GM12891 (cell line): ENCODE results near the gene SLC25A40. TPM values are rescaled to one million over a fixed set of nuclear protein-coding genes. Genes with fewer than 3 reads are reported as not detected.
"Not testable (repeated sequence)": the region's sequence is repeated elsewhere in the genome, so short reads cannot be mapped to it uniquely, and the experiment has no call there.

ENCODE experiments used
- DNase-seq: peaks from one replicate; pipeline ENCODE4 v3.0.0; 2011; ENCODE audit warnings: low spot score; ENCODE audit not compliant: insufficient read length
- FAIRE-seq: peaks from 2 replicates; lab custom pipeline; 2011; peaks lifted over from hg19 to GRCh38; lab: Jason Lieb, UNC
- PAX5 ChIP-seq: IDR thresholded peaks from 2 replicates; pipeline ENCODE4 v1.6.1; 2011; ENCODE audit warnings: low read length, moderate library complexity, mild to moderate bottlenecking; ENCODE audit not compliant: insufficient read depth, severe bottlenecking
- POLR2A ChIP-seq: IDR thresholded peaks from 2 replicates; pipeline ENCODE4 v1.6.1; 2011; ENCODE audit warnings: low read depth, low read length, control low read depth
- POLR2AphosphoS5 ChIP-seq: IDR thresholded peaks from 2 replicates; pipeline ENCODE4 v1.6.1; 2011; ENCODE audit warnings: low read depth, low read length, control low read depth
- POU2F2 ChIP-seq: IDR thresholded peaks from 2 replicates; pipeline ENCODE4 v1.6.1; 2011; ENCODE audit warnings: low read depth, mild to moderate bottlenecking, control low read depth, low read length, moderate library complexity
- SPI1 ChIP-seq: IDR thresholded peaks from 2 replicates; pipeline ENCODE4 v1.6.1; 2011; ENCODE audit warnings: low read depth, low read length, control low read depth
- TAF1 ChIP-seq: IDR thresholded peaks from 2 replicates; pipeline ENCODE4 v1.6.1; 2011; ENCODE audit warnings: low read depth, low read length, control low read depth
- polyA plus RNA-seq: library from polyadenylated mRNA; unstranded; fragments of >200 nt; gene quantifications from one replicate; pipeline ENCODE4 v1.2.1, GENCODE V29; 2012; ENCODE audit warnings: low read depth, missing spikeins, inconsistent platforms; ENCODE audit not compliant: missing spikeins

Gene SLC25A40
- polyA plus RNA-seq, result 14.3 TPM

DNA sequence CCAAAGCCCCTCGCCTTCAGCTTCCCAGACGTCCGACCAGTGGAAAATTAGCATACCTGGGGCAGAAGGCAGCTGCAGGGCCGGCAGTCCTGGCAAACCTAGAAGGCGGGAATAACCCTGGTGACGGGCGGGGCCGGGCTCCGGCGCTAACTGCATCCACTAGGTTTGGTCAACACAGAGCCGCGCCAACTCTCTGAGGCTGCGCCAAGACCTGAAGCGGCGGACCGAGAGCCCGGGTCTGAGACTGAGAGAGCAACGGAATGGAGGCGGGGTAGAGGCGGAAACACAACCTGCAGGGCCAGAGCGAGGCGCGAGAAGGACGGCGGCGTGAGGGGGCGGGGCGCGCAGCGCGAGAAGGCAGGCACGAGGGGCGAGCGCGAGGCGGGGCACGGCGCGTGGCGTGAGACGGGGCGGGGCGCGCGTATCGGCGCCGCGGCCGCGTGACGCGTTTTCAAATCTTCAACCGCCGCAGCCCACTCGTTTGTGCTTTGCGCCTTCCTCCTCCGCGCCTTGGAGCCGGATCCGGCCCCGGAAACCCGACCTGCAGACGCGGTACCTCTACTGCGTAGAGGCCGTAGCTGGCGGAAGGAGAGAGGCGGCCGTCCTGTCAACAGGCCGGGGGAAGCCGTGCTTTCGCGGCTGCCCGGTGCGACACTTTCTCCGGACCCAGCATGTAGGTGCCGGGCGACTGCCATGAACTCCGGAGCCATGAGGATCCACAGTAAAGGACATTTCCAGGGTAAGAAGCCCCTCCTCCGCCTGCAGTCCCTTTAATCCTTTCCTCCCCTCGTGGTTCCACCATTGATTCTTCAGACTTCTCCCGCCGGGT is at the start of gene SLC25A40, which contains the start of gene DBF4:
Gene SLC25A40 (minus strand): TSS at position 321 of the 829 bp plus-strand sequence. CDS start 17,633 bp downstream, outside the sequence.
Gene DBF4 (plus strand): TSS at position 454 of the 829 bp plus-strand sequence. CDS start 240 bp downstream, at position 694.
- peak; percentile 99 for FAIRE-seq
- peak; percentile 76 for DNase-seq
- TF ChIP-seq POLR2AphosphoS5 (peak; percentile 91), POU2F2 (peak; percentile 91), PAX5 (peak; percentile 8), SPI1 (no peak), TAF1 (peak; percentile 80), POLR2A (peak; percentile 93)

GRCh38 chr7:87922759-87923395 is 46.7 kb upstream of the SLC25A40 start:
- peak; percentile 50 for FAIRE-seq
- DNase-seq, result not testable (repeated sequence)

DNA sequence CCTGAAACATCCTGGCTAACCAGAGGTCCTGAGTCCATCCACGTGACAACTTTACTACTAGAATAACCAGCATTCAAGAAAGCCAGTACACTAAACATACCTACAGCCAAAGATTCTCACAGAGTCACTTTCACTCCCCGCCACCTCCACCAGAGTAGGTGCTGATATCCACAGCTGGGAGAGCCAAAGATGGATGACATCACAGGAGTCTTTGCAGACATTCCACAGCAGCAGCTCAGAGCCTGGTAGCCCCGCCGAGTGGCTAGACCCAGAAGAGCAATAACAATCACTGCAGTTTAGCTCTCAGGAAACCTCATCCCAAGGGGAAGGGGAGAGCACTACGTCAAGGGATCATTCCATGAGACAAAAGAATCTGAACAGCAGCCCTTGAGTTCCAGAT is 44.4 kb upstream of the SLC25A40 start:
- FAIRE-seq (no peak), DNase-seq (no peak)
- TF ChIP-seq POLR2AphosphoS5, result no peak
- TF ChIP-seq SPI1, result no peak
- TF ChIP-seq TAF1, result no peak
- TF ChIP-seq PAX5, result no peak
- TF ChIP-seq POU2F2, result no peak
- TF ChIP-seq POLR2A, result no peak

GRCh38 chr7:87919875-87920274 is 43.7 kb upstream of the SLC25A40 start:
- no peak for DNase-seq
- no peak for FAIRE-seq
- TF ChIP-seq TAF1, result no peak

- TF ChIP-seq PAX5 (no peak), TAF1 (no peak), POLR2A (no peak), SPI1 (no peak), POLR2AphosphoS5 (no peak), POU2F2 (no peak)
- no peak for FAIRE-seq
- no peak for DNase-seq
Observed at GRCh38 chr7:87918740-87919139, 42.6 kb upstream of the SLC25A40 start.

DNA sequence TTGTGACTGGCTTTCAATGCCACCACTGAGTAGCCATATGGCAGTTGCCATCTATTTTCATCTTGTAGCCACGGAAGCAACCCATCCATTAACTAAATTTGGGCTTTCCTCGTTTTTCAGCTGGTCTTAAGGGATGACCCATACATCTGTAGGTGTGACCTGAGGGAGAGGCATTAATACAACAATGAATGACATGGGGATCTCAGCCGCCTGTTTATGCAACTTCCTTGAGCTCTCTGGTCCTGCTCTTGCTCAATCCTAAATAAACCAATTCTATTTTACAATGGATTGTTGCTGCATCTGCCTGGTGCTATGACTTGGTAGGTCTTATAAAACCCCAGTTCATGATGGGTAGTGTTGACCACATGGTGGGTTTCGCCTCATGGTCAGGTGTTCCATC is 36.0 kb upstream of the SLC25A40 start:
- no peak for TF ChIP-seq POLR2A
- no peak for TF ChIP-seq PAX5
- no peak for TF ChIP-seq TAF1
- TF ChIP-seq SPI1, result no peak
- TF ChIP-seq POU2F2, result no peak
- no peak for TF ChIP-seq POLR2AphosphoS5
- FAIRE-seq, result no peak
- no peak for DNase-seq

- not testable (repeated sequence) for DNase-seq, FAIRE-seq
Observed at GRCh38 chr7:87908814-87909213, 32.7 kb upstream of the SLC25A40 start.

- FAIRE-seq, result peak; percentile 89
- not testable (repeated sequence) for DNase-seq
Observed at GRCh38 chr7:87907136-87907906, 31.2 kb upstream of the SLC25A40 start.

- FAIRE-seq, result no peak
- TF ChIP-seq POLR2A, result no peak
- no peak for TF ChIP-seq PAX5
- no peak for TF ChIP-seq TAF1
- TF ChIP-seq POLR2AphosphoS5, result no peak
- TF ChIP-seq POU2F2, result no peak
- no peak for TF ChIP-seq SPI1
Observed at GRCh38 chr7:87899255-87899654, 23.1 kb upstream of the SLC25A40 start.

DNA sequence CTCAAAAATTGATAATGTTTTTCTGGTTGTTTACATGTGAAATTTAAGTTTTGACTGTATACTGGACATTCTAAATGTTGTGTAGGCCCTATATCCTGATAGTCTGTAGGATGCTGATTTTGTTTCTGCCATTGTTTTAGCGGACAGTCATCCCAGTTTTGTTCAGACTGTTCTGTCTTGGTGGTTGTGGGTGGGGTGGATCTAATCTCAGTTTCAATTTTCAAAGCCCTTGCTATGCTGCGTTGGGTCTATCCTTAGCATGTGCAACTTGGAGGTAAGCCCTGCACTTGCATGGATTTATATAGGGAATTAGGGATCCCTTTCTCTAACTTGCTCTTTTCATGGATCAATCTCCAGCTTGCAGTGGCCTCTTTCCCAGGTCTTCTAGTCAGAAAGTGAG is 19.2 kb upstream of the SLC25A40 start:
- peak; percentile 16 for FAIRE-seq
- TF ChIP-seq PAX5 (no peak), TAF1 (no peak), POU2F2 (no peak), POLR2AphosphoS5 (no peak), POLR2A (no peak), SPI1 (no peak)

More at GRCh38 chr7:87899255-87899654, 23.1 kb upstream of the SLC25A40 start:
- no peak for DNase-seq

More for the DNA sequence above, 19.2 kb upstream of the SLC25A40 start:
- no peak for DNase-seq
